HCT116 (cell line): ENCODE data around the gene TBXA2R.

Experiments used
- CEBPB ChIP-seq: IDR thresholded peaks from 2 replicates; pipeline ENCODE4 v1.6.1; 2012; ENCODE audit warnings: low read depth
- EZH2 ChIP-seq: fragments of 200-600 bp; sonication (generic); IDR thresholded peaks from 2 replicates; pipeline ENCODE4 v1.6.1; 2017; ENCODE audit warnings: antibody characterized with exemption, mixed run types
- JUND ChIP-seq: IDR thresholded peaks from 2 replicates; pipeline ENCODE4 v1.6.1; 2012
- POLR2A ChIP-seq: IDR thresholded peaks from 2 replicates; pipeline ENCODE4 v1.7.0; 2011; ENCODE audit warnings: borderline replicate concordance; ENCODE audit not compliant: insufficient read depth, insufficient read length; ENCODE audit errors: extremely low read depth
- POLR2AphosphoS5 ChIP-seq: IDR thresholded peaks from 2 replicates; pipeline ENCODE4 v1.6.1; 2011; ENCODE audit warnings: mild to moderate bottlenecking, low read depth, low read length, moderate library complexity
- TCF7L2 ChIP-seq: IDR thresholded peaks from 2 replicates; pipeline ENCODE4 v1.7.0; 2011; ENCODE audit warnings: borderline replicate concordance, inconsistent platforms; ENCODE audit not compliant: insufficient read depth, insufficient read length; ENCODE audit errors: extremely low read depth
- YY1 ChIP-seq: IDR thresholded peaks from 2 replicates; pipeline ENCODE4 v1.6.1; 2011; ENCODE audit warnings: low read length, low read depth, moderate library complexity, mild to moderate bottlenecking; ENCODE audit not compliant: insufficient replicate concordance; ENCODE audit errors: extremely low read depth
- ZFX ChIP-seq: fragments of 450-650 bp; IDR thresholded peaks from 2 replicates; pipeline ENCODE4 v1.6.1; 2017
- TF ChIP-seq, protein P1 (sequence below), 3 experiments: fragments of 200-600 bp in 1 of 3; sonication (generic) in 1 of 3; IDR thresholded peaks in 2 of 3; conservative IDR thresholded peaks in 1 of 3; 2 replicates each; pipeline ENCODE4 v1.5.1; 2012 to 2017; ENCODE audit warnings: low read depth in 2 of 3, low read length in 2 of 3, antibody characterized with exemption in 1 of 3, borderline replicate concordance in 1 of 3, control low read depth in 1 of 3, mild to moderate bottlenecking in 1 of 3, mixed read lengths in 1 of 3, mixed run types in 1 of 3, moderate library complexity in 1 of 3; ENCODE audit not compliant: insufficient read depth in 1 of 3

DNA sequence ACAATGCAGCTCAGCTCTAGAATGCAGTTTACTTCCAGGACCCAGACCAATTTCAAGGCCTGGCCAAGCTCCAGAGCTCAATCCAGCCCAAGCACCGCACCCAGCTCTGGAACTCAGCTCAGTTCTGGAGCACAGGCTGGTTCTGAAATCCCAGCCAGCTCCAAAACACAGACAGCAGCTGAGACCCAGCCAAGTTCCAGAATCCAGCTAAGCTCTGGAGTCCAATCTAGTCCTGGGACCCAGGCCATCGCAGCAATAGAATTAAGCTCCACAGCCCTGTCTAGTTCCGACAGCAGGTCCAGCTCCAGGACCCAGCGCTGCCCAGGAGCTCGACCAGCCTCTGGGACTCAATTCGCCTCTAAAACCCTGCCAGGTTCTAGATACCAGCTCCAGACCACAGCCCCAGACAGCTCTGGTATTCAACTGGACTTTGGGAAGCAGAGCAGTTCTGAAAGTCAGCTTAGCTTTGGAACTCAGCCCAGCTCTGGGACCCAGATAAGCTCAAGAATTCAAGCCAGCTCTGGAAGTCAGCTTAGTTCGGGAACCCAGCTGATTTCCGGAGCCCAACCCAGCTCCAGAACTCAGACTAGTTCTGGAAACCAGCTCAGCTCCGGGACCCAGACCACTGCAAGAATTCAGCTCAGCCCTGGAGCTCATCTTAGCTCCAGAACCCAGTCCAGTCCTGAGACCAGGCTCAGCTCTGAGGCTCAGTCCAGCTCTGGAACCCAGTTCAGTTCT is 14.6 kb downstream of the TBXA2R start:
- TF ChIP-seq, protein P1, sequence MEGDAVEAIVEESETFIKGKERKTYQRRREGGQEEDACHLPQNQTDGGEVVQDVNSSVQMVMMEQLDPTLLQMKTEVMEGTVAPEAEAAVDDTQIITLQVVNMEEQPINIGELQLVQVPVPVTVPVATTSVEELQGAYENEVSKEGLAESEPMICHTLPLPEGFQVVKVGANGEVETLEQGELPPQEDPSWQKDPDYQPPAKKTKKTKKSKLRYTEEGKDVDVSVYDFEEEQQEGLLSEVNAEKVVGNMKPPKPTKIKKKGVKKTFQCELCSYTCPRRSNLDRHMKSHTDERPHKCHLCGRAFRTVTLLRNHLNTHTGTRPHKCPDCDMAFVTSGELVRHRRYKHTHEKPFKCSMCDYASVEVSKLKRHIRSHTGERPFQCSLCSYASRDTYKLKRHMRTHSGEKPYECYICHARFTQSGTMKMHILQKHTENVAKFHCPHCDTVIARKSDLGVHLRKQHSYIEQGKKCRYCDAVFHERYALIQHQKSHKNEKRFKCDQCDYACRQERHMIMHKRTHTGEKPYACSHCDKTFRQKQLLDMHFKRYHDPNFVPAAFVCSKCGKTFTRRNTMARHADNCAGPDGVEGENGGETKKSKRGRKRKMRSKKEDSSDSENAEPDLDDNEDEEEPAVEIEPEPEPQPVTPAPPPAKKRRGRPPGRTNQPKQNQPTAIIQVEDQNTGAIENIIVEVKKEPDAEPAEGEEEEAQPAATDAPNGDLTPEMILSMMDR (IDR thresholded peaks at IDR 0.05 in 2 of 3, conservative IDR thresholded peaks at IDR 0.05 in 1 of 3; ENCODE audit: borderline replicate concordance in 1 of 3, insufficient read depth in 1 of 3, low read depth in 2 of 3, low read length in 2 of 3): no peak
- TF ChIP-seq EZH2 (no peak), TCF7L2 (no peak), POLR2A (no peak), ZFX (no peak), POLR2AphosphoS5 (no peak), YY1 (no peak), CEBPB (no peak), JUND (no peak)
